Panc1 (cell line): ENCODE measurements around the gene PKD2.

Experiments
- POLR2AphosphoS5 ChIP-seq: IDR thresholded peaks from 2 replicates; pipeline ENCODE4 v1.6.1; 2012; ENCODE audit warnings: mild to moderate bottlenecking, low read depth, low read length, moderate library complexity
- TF ChIP-seq, protein P1 (sequence below): fragments of 450-650 bp; IDR thresholded peaks from 2 replicates; pipeline ENCODE4 v1.5.1; 2017; ENCODE audit warnings: mild to moderate bottlenecking
- TF ChIP-seq, protein P2 (sequence below), 2 experiments: IDR thresholded peaks; 2 replicates each; pipeline ENCODE4 v1.6.1; 2011 to 2012; ENCODE audit warnings: low read depth in 2 of 2, control low read depth in 1 of 2, low read length in 1 of 2, mild to moderate bottlenecking in 1 of 2, moderate library complexity in 1 of 2; ENCODE audit not compliant: insufficient read depth in 1 of 2

GRCh38 chr4:88002786-88003185 lies 4.6 kb upstream of the PKD2 start:
- TF ChIP-seq, protein P1, sequence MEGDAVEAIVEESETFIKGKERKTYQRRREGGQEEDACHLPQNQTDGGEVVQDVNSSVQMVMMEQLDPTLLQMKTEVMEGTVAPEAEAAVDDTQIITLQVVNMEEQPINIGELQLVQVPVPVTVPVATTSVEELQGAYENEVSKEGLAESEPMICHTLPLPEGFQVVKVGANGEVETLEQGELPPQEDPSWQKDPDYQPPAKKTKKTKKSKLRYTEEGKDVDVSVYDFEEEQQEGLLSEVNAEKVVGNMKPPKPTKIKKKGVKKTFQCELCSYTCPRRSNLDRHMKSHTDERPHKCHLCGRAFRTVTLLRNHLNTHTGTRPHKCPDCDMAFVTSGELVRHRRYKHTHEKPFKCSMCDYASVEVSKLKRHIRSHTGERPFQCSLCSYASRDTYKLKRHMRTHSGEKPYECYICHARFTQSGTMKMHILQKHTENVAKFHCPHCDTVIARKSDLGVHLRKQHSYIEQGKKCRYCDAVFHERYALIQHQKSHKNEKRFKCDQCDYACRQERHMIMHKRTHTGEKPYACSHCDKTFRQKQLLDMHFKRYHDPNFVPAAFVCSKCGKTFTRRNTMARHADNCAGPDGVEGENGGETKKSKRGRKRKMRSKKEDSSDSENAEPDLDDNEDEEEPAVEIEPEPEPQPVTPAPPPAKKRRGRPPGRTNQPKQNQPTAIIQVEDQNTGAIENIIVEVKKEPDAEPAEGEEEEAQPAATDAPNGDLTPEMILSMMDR: no peak
- TF ChIP-seq, protein P2, sequence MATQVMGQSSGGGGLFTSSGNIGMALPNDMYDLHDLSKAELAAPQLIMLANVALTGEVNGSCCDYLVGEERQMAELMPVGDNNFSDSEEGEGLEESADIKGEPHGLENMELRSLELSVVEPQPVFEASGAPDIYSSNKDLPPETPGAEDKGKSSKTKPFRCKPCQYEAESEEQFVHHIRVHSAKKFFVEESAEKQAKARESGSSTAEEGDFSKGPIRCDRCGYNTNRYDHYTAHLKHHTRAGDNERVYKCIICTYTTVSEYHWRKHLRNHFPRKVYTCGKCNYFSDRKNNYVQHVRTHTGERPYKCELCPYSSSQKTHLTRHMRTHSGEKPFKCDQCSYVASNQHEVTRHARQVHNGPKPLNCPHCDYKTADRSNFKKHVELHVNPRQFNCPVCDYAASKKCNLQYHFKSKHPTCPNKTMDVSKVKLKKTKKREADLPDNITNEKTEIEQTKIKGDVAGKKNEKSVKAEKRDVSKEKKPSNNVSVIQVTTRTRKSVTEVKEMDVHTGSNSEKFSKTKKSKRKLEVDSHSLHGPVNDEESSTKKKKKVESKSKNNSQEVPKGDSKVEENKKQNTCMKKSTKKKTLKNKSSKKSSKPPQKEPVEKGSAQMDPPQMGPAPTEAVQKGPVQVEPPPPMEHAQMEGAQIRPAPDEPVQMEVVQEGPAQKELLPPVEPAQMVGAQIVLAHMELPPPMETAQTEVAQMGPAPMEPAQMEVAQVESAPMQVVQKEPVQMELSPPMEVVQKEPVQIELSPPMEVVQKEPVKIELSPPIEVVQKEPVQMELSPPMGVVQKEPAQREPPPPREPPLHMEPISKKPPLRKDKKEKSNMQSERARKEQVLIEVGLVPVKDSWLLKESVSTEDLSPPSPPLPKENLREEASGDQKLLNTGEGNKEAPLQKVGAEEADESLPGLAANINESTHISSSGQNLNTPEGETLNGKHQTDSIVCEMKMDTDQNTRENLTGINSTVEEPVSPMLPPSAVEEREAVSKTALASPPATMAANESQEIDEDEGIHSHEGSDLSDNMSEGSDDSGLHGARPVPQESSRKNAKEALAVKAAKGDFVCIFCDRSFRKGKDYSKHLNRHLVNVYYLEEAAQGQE (IDR thresholded peaks at IDR 0.05; ENCODE audit: insufficient read depth in 1 of 2, low read depth in 2 of 2, low read length in 1 of 2): no peak
- no peak for TF ChIP-seq POLR2AphosphoS5
